Endodermal cell (in vitro differentiated cells): Measurements from ENCODE around the gene POLR1B. TPM values are rescaled to one million over a fixed set of nuclear protein-coding genes. Genes with fewer than 3 reads are reported as not detected.

ENCODE experiments used
- DNase-seq: peaks from one replicate; pipeline ENCODE4 v3.0.0-alpha.2; 2017
- H3K27ac ChIP-seq: 2 replicates; pipeline ENCODE4 v1.5.1; 2013; ENCODE audit warnings: mild to moderate bottlenecking, low read depth, low read length, moderate library complexity
- H3K27me3 ChIP-seq: 2 replicates; pipeline ENCODE4 v1.6.1; 2013; ENCODE audit warnings: mild to moderate bottlenecking, low read length, moderate library complexity; ENCODE audit not compliant: insufficient read depth, control insufficient read depth, poor library complexity, severe bottlenecking
- H3K36me3 ChIP-seq: 2 replicates; pipeline ENCODE4 v1.7.0; 2013; ENCODE audit warnings: mild to moderate bottlenecking, low read length, moderate library complexity; ENCODE audit not compliant: control insufficient read depth, insufficient read depth
- H3K4me1 ChIP-seq: one replicate; pipeline ENCODE4 v1.7.0; 2013; ENCODE audit warnings: low read length; ENCODE audit not compliant: control insufficient read depth, insufficient read depth
- H3K4me3 ChIP-seq: 2 replicates; pipeline ENCODE4 v1.5.1; 2013; ENCODE audit warnings: mild to moderate bottlenecking, low read length, moderate library complexity
- H3K9ac ChIP-seq: 2 replicates; pipeline ENCODE4 v1.6.1; 2013; ENCODE audit warnings: mild to moderate bottlenecking, low read length, moderate library complexity; ENCODE audit not compliant: poor library complexity, severe bottlenecking; ENCODE audit errors: extremely low read depth
- H3K9me3 ChIP-seq: 2 replicates; pipeline ENCODE4 v1.6.1; 2013; ENCODE audit warnings: mild to moderate bottlenecking, low read length, moderate library complexity; ENCODE audit not compliant: control insufficient read depth
- H3K27ac Mint-ChIP-seq: 2 replicates; pipeline ENCODE4 v1.8.0; 2020; ENCODE audit warnings: mixed read lengths
- H3K27me3 Mint-ChIP-seq: 2 replicates; pipeline ENCODE4 v1.8.0; 2021; ENCODE audit warnings: mild to moderate bottlenecking, mixed read lengths; ENCODE audit not compliant: insufficient read depth
- H3K36me3 Mint-ChIP-seq: 2 replicates; pipeline ENCODE4 v1.8.0; 2020; ENCODE audit warnings: low read depth, mixed read lengths
- H3K4me1 Mint-ChIP-seq: 2 replicates; pipeline ENCODE4 v1.8.0; 2020; ENCODE audit warnings: mixed read lengths
- H3K4me3 Mint-ChIP-seq: 2 replicates; pipeline ENCODE4 v1.8.0; 2020; ENCODE audit warnings: mild to moderate bottlenecking, moderate library complexity, mixed read lengths
- H3K9me3 Mint-ChIP-seq: 2 replicates; pipeline ENCODE4 v1.8.0; 2020; ENCODE audit warnings: mild to moderate bottlenecking, mixed read lengths
- CTCF ChIP-seq: fragments of 200-600 bp; sonication (generic); conservative IDR thresholded peaks from 2 replicates; pipeline ENCODE4 v1.5.0; 2021; ENCODE audit warnings: antibody characterized with exemption, mild to moderate bottlenecking
- WGBS, 2 experiments: methylation state at CpG; one replicate each; pipeline versions ENCODE4 v1.1.5 to v1.1.7; 2013; ENCODE audit warnings: missing lambda C conversion rate in 2 of 2, mixed read lengths in 1 of 2; ENCODE audit not compliant: insufficient coverage in 1 of 2, insufficient read length in 1 of 2; 5-methylcytosine and 5-hydroxymethylcytosine counted together
- total RNA-seq, 2 donors: library from RNA; stranded (reverse); fragmentation: NEBNext Ultra II Directional in 1 of 2; extraction: Animal tissue kit (Norgen Biotek cat#: 25700) in 1 of 2; gene quantifications; 2 replicates in 1 of 2; 3 replicates in 1 of 2; pipeline ENCODE4 v1.2.1, GENCODE V29; 2021

Gene POLR1B
- total RNA-seq, 2 donors from 2014 or later, result 25.6 to 31.9 TPM

- no peaks in the 10 kb centered on the region for H3K27me3 ChIP-seq
- H3K4me3 ChIP-seq, result no peak overlapping the region
- Mint-ChIP-seq H3K4me1 (peaks cover 13% of the 10 kb centered on the region), H3K36me3 (no peaks in the 10 kb centered on the region), H3K27ac (peak overlapping the region; percentile 69), H3K4me3 (peak overlapping the region; percentile 33), H3K27me3 (no peaks in the 10 kb centered on the region), H3K9me3 (no peaks in the 10 kb centered on the region)
- WGBS, 2 experiments, result 84 to 97% methylated on average over 12 to 22 of the region's 22 CpGs
- peak; percentile 67 for DNase-seq
- no peaks in the 10 kb centered on the region for H3K36me3 ChIP-seq
- no peak overlapping the region for H3K27ac ChIP-seq
- peaks cover 3% of the 10 kb centered on the region for H3K4me1 ChIP-seq
- H3K9me3 ChIP-seq, result no peaks in the 10 kb centered on the region
- no peak for TF ChIP-seq CTCF
- no peak overlapping the region for H3K9ac ChIP-seq
Observed at GRCh38 chr2:112621790-112622527, 79.7 kb downstream of the POLR1B start.

- Histone ChIP-seq H3K9ac (no peak overlapping the region), H3K4me3 (no peak overlapping the region), H3K27me3 (no peaks in the 10 kb centered on the region), H3K27ac (no peak overlapping the region), H3K36me3 (no peaks in the 10 kb centered on the region), H3K9me3 (no peaks in the 10 kb centered on the region), H3K4me1 (peaks cover 3% of the 10 kb centered on the region)
- H3K36me3 Mint-ChIP-seq, result no peaks in the 10 kb centered on the region
- 93 to 100% methylated on average over 1 to 2 of the region's 3 CpGs for WGBS, 2 experiments
- no peak for TF ChIP-seq CTCF
- H3K9me3 Mint-ChIP-seq, result no peaks in the 10 kb centered on the region
- peaks cover 13% of the 10 kb centered on the region for H3K4me1 Mint-ChIP-seq
- peak overlapping the region; percentile 69 for H3K27ac Mint-ChIP-seq
- H3K27me3 Mint-ChIP-seq, result no peaks in the 10 kb centered on the region
- no peak overlapping the region for H3K4me3 Mint-ChIP-seq
- no peak for DNase-seq
Observed at GRCh38 chr2:112622528-112622849, 80.2 kb downstream of the POLR1B start.

- no peak overlapping the region for H3K4me3 ChIP-seq
- no peak overlapping the region for H3K9ac ChIP-seq
- H3K36me3 ChIP-seq, result no peaks in the 10 kb centered on the region
- no peak overlapping the region for H3K27ac Mint-ChIP-seq
- peaks cover 13% of the 10 kb centered on the region for H3K4me1 Mint-ChIP-seq
- peaks cover 3% of the 10 kb centered on the region for H3K4me1 ChIP-seq
- peak; percentile 33 for DNase-seq
- no peaks in the 10 kb centered on the region for H3K27me3 ChIP-seq
- H3K27me3 Mint-ChIP-seq, result no peaks in the 10 kb centered on the region
- TF ChIP-seq CTCF, result no peak
- 90 to 92% methylated on average over 8 to 11 of the region's 11 CpGs for WGBS, 2 experiments
- H3K4me3 Mint-ChIP-seq, result no peak overlapping the region
- H3K9me3 ChIP-seq, result no peaks in the 10 kb centered on the region
- H3K36me3 Mint-ChIP-seq, result no peaks in the 10 kb centered on the region
- H3K9me3 Mint-ChIP-seq, result no peaks in the 10 kb centered on the region
- H3K27ac ChIP-seq, result no peak overlapping the region
Observed at GRCh38 chr2:112623913-112624777, 81.9 kb downstream of the POLR1B start.
